GM06990 (cell line): ENCODE measurements around the gene SBSN.

Experiments used
- DNase-seq: peaks from one replicate; pipeline ENCODE4 v3.0.0-alpha.2; 2011; ENCODE audit not compliant: insufficient read length; ENCODE audit errors: extremely low read depth
- H3K27me3 ChIP-seq: replicated peaks from 2 replicates; pipeline ENCODE4 v1.6.0; 2011; ENCODE audit warnings: low read length; ENCODE audit not compliant: control insufficient read depth, insufficient read depth
- H3K36me3 ChIP-seq: 2 replicates; pipeline ENCODE4 v1.5.1; 2011; ENCODE audit warnings: low read length; ENCODE audit not compliant: control insufficient read depth, insufficient read depth
- H3K4me3 ChIP-seq: replicated peaks from 2 replicates; pipeline ENCODE4 v1.5.1; 2011; ENCODE audit warnings: low read depth, mild to moderate bottlenecking, control low read depth, low read length
- TF ChIP-seq, protein P1 (sequence below): IDR thresholded peaks from 2 replicates; pipeline ENCODE4 v1.5.1; 2011; ENCODE audit warnings: low read length, control low read depth, mild to moderate bottlenecking, inconsistent platforms; ENCODE audit not compliant: insufficient read depth, poor library complexity, severe bottlenecking

Gene SBSN

DNA sequence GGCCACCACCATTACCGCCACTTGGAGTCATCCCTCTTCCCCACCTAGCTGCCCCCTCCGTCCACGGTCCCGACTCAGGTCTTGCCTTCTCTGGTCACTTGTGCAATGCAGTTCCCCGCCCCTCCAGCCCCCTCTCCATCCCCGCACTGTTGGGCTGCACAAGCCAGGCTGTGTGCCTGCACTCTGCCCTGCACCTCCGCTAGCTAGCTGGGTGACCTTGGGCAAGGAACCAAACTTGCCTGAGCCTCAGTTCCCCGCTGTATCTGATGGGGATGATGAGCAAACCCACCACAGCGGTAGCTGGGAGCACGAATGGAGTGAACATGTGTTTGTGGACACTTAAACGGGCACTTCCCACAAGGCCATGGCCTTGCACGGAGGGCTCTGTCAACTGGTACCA lies 11.7 kb upstream of the SBSN start:
- no peaks in the 10 kb centered on the region for H3K27me3 ChIP-seq
- DNase-seq, result no peak

DNA sequence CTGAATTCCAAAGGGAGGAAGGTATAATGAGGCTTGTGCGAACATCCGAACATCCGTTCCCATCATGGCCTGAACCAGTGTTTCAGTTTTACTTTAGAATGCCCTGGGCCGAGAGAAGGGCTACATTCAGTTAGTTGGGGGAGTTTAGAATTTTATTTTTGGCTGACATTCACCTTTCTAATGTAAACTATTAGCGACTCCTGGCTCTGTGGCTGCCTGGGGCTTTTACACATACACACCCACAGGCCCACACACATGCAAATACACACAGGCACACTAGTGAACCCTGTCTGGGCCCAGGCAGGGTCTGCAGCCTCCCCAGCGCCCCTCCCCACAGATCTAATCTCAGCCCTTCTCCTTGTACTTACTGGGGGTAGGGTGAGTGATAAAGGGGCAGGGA lies 11.2 kb upstream of the SBSN start:
- no peaks in the 10 kb centered on the region for H3K27me3 ChIP-seq
- no peak overlapping the region for H3K4me3 ChIP-seq
- peaks cover 4% of the 10 kb centered on the region for H3K36me3 ChIP-seq
- TF ChIP-seq, protein P1, sequence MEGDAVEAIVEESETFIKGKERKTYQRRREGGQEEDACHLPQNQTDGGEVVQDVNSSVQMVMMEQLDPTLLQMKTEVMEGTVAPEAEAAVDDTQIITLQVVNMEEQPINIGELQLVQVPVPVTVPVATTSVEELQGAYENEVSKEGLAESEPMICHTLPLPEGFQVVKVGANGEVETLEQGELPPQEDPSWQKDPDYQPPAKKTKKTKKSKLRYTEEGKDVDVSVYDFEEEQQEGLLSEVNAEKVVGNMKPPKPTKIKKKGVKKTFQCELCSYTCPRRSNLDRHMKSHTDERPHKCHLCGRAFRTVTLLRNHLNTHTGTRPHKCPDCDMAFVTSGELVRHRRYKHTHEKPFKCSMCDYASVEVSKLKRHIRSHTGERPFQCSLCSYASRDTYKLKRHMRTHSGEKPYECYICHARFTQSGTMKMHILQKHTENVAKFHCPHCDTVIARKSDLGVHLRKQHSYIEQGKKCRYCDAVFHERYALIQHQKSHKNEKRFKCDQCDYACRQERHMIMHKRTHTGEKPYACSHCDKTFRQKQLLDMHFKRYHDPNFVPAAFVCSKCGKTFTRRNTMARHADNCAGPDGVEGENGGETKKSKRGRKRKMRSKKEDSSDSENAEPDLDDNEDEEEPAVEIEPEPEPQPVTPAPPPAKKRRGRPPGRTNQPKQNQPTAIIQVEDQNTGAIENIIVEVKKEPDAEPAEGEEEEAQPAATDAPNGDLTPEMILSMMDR, result no peak
- no peak for DNase-seq

More for the DNA sequence above, 11.7 kb upstream of the SBSN start:
- TF ChIP-seq, protein P1, result no peak
- peaks cover 4% of the 10 kb centered on the region for H3K36me3 ChIP-seq
- no peak overlapping the region for H3K4me3 ChIP-seq

DNA sequence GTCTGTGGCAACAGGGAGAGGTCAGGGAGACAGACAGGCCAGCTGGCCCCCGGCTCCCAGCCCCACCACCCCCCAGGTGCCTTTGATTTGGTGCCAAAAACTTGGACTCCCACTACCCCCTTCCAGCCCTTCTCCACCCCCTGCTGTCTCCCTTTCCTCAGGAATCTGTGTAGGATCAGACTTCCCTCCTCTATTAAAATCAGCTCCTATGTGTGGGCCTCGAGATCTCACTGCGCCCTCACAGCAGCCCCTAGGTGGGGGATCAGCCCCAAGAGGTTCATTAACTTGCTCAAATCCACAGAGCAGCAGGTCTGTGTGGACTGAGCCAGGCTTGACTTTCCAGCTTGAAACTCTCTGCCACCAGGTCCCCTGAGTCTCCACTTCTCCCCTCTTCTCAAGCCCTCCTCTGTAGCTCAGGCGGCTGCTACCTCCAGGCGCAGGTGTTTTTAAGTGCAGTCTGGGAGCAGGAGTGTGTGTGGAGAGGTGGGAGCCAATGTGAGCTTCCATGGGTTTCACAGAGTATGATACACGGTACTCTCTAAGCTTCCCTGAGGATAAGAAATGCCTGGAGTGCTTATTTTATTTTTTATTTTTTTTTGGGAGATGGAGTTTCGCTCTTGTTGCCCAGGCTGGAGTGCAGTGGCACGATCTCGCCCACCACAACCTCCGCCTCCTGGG lies 6.8 kb upstream of the SBSN start:
- TF ChIP-seq, protein P1, result no peak
- no peak overlapping the region for H3K4me3 ChIP-seq
- DNase-seq, result no peak
- H3K36me3 ChIP-seq, result no peaks in the 10 kb centered on the region; the same call in 1 of the 2 replicates
- H3K27me3 ChIP-seq, result no peaks in the 10 kb centered on the region; the same call in 1 of the 2 replicates

DNA sequence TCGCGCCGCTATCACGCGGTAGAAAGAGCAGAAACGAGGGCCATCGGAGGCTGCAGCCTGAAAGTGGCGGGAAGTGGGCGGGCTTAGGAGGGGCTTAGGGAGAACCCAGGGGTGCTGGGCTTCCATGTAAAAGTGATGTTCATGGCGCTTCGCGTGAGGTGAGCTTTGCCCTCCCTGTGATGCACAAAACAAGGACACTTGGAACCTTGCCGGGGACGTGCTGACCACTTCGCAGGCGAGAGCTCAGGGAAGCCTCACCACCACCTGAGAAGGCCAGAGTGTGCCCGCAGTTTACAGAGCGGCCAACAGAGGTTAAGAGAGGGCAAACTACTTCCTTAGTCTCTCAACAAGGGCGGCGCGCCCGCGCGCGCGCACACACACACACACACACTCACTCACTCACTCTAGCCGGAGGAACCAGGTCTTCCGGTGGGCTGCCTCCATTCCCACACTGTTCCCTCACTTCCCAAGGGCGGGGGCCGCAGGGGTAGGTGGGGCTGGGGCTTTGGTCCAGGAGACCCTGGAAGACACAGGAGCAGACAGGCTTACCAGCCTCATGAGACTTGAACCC lies 5.8 kb upstream of the SBSN start:
- no peaks in the 10 kb centered on the region for H3K36me3 ChIP-seq
- TF ChIP-seq, protein P1, result no peak
- no peak overlapping the region for H3K4me3 ChIP-seq
- peak; percentile 48 for DNase-seq
- no peaks in the 10 kb centered on the region; the same call in 1 of the 2 replicates for H3K27me3 ChIP-seq

DNA sequence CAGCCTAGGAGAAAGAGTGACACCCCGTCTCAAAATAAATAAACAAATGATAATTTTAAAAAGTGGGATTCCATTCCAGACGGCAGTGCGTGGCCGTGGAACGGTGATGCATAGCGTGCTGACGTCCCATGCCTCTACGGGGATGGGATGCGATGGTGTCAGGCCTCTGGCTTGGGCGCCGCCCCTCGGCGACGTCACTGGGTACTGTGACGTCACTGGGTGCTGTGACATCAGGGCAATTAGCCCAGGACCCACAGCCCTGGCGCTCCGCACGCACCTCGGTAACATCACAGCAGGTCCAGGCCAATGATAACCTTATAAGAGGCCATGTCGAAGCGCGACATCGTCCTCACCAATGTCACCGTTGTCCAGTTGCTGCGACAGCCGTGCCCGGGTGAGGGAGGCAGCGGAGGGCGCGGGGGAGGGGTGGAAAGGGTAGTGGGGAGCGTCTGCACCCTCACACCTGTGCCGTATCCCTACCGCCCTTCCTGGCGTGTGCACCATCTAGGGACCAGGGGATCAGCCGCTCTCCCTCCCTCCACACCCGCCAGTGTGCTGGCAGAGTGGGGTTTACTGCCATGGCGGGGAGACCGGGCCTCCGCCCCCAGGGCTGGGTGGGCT lies 5.2 kb upstream of the SBSN start, which contains the start of gene GAPDHS:
GAPDHS (plus strand) TSS at position 256 of the 621 bp plus-strand sequence; CDS start at position 328, 72 bp downstream.
- TF ChIP-seq, protein P1, result no peak
- Histone ChIP-seq H3K4me3 (no peak within 1 kb of the TSS), H3K36me3 (no peaks in the 10 kb centered on the region), H3K27me3 (peaks cover 1% of the 10 kb centered on the region)
- no peak for DNase-seq
